ENCODE results near the gene SEC31B.

- TF ChIP-seq CTCF (IDR thresholded peaks at IDR 0.05) (no peak), POLR2AphosphoS5 (IDR thresholded peaks at IDR 0.05) (no peak), POLR2A (IDR thresholded peaks at IDR 0.05) (no peak), EP300 (IDR thresholded peaks at IDR 0.05) (no peak)
Observed at GRCh38 chr10:100566561-100566960, 46.9 kb upstream of the SEC31B start.

Data from suprapubic skin (tissue), 4 donors.